ENCODE measurements around the gene NDUFS6. TPM values are rescaled to one million over a fixed set of nuclear protein-coding genes. Genes with fewer than 3 reads are reported as not detected.

NDUFS6 gene
- total and polyA plus RNA-seq, 2 of the 8 experiments (the other 6 are each of a cell fraction or from before 2014, with no cell fraction given): 72.7 to 191 TPM

- POLR2A ChIA-PET (ENCODE audit: partially characterized antibody): interaction anchor here (1.0 to 2.2 kb wide), 4 partner anchors 9 to 35 kb away, joined by 3 to 5 read pairs (median 4); no protein-coding TSS in a partner anchor
- Histone ChIP-seq H3K4ac (replicated peaks; ENCODE audit: insufficient read length, low read depth, low read length) (no peak overlapping the region), H3K9me3 (ENCODE audit: insufficient read depth in 2 of 2, low read depth in 1 of 2, low read length in 1 of 2) (no peaks in the 10 kb centered on the region), H3K4me2 (ENCODE audit: insufficient read depth in 1 of 2, low read depth in 2 of 2, low read length in 2 of 2) (no peak overlapping the region), H3K18ac (ENCODE audit: extremely low read depth, low read length) (no peak overlapping the region), H3K4me3 (ENCODE audit: extremely low read depth in 1 of 4, insufficient read depth in 2 of 4, low read depth in 3 of 4, low read length in 4 of 4) (no peak overlapping the region), H4K91ac (replicated peaks; ENCODE audit: insufficient read length, low read length) (no peak overlapping the region), H2BK12ac (ENCODE audit: low read depth, low read length) (no peak overlapping the region), H4K5ac (ENCODE audit: insufficient read length, low read depth, low read length) (no peak overlapping the region), H2BK5ac (ENCODE audit: low read depth, low read length) (no peak overlapping the region), H2BK15ac (ENCODE audit: low read length) (no peak overlapping the region), H3K56ac (replicated peaks; ENCODE audit: insufficient read length, low read depth, low read length) (no peak overlapping the region), H2BK120ac (replicated peaks; ENCODE audit: low read depth, low read length) (no peak overlapping the region), H3K4me1 (replicated peaks in 1 of 4; ENCODE audit: control insufficient read depth in 3 of 4, insufficient read depth in 4 of 4, low read length in 3 of 4) (peaks cover 0 to 7% (median 5%) of the 10 kb centered on the region in 4 experiments; a peak in 6 of 7 replicates), H2AFZ (ENCODE audit: low read length) (no peak overlapping the region), H3K14ac (ENCODE audit: insufficient read length) (no peak overlapping the region), H3K23me2 (ENCODE audit: low read depth, low read length) (peaks cover 17% of the 10 kb centered on the region), H3K27me3 (replicated peaks in 1 of 4; ENCODE audit: control insufficient read depth in 3 of 4, extremely low read depth in 1 of 4, insufficient read depth in 3 of 4, low read length in 3 of 4) (no peaks in the 10 kb centered on the region), H3K27ac (ENCODE audit: low read depth, low read length) (no peak overlapping the region), H2AK5ac (ENCODE audit: low read depth, low read length) (no peak overlapping the region), H2BK20ac (ENCODE audit: low read length) (no peak overlapping the region), H4K8ac (ENCODE audit: extremely low read depth, insufficient read depth, low read length) (no peak overlapping the region), H3K79me2 (ENCODE audit: control insufficient read depth in 1 of 2, insufficient read depth in 2 of 2, low read length in 2 of 2) (peaks cover 15 to 84% of the 10 kb centered on the region in 2 experiments), H3K9ac (replicated peaks in 1 of 4; ENCODE audit: extremely low read depth in 1 of 4, low read depth in 3 of 4, low read length in 3 of 4) (no peak overlapping the region), H3K36me3 (ENCODE audit: control insufficient read depth in 2 of 4, insufficient read depth in 4 of 4, low read length in 3 of 4) (peaks cover 32 to 63% (median 49%) of the 10 kb centered on the region in 4 experiments), H3K23ac (ENCODE audit: insufficient read length) (no peak overlapping the region), H4K20me1 (replicated peaks in 1 of 2; ENCODE audit: control insufficient read depth in 1 of 2, insufficient read depth in 2 of 2, low read length in 2 of 2) (peaks cover 7 to 28% of the 10 kb centered on the region in 2 experiments), H3K79me1 (ENCODE audit: low read depth, low read length) (peaks cover 15% of the 10 kb centered on the region)
- TF ChIP-seq CBX5 (IDR thresholded peaks at IDR 0.05; ENCODE audit: low read depth, low read length): no peak
- TF ChIP-seq TAF7 (optimal IDR thresholded peaks at IDR 0.05; ENCODE audit: borderline replicate concordance, low read depth, low read length): no peak
- no peak for TF ChIP-seq CTBP2 (IDR thresholded peaks at IDR 0.05; ENCODE audit: borderline replicate concordance, insufficient read depth, insufficient read length, low read length)
- no peak for TF ChIP-seq RXRA (IDR thresholded peaks at IDR 0.05; ENCODE audit: insufficient read depth, low read depth, low read length)
- TF ChIP-seq KDM4A (IDR thresholded peaks at IDR 0.05; ENCODE audit: low read depth, low read length, severe bottlenecking): no peak
- TF ChIP-seq ATF3 (IDR thresholded peaks at IDR 0.05; ENCODE audit: insufficient read depth, low read depth, low read length): no peak
- CTCF ChIA-PET (ENCODE audit: partially characterized antibody): interaction anchor here (1.0 to 2.1 kb wide), 4 partner anchors 22 to 131 kb away, joined by 3 to 6 read pairs (median 4); no protein-coding TSS in a partner anchor
- FAIRE-seq: no peak
- no peak for DNase-seq (ENCODE audit: low read depth in 1 of 2, low spot score in 2 of 2)
- 95% methylated on average over 1 of the region's 1 CpG; no CpG with 5 or more reads in 1 of the 2 experiments for WGBS, 2 experiments (ENCODE audit: extremely low coverage in 1 of 2, insufficient coverage in 1 of 2, insufficient read length in 1 of 2, insufficient replicate concordance in 2 of 2, low coverage in 1 of 2, low lambda C conversion rate in 2 of 2, missing lambda C conversion rate in 1 of 2)
Measured at GRCh38 chr5:1803192-1803591, 2.0 kb downstream of the NDUFS6 start.
